A549 treated with DMSO at 1 μM for 4 hours (cell line): ENCODE measurements around the gene SPOCD1. TPM values are rescaled to one million over a fixed set of nuclear protein-coding genes. Genes with fewer than 3 reads are reported as not detected.

ENCODE experiments used
- total RNA-seq: library from RNA; stranded (reverse); fragments of 200-300 nt; extraction: Qiagen RNA extraction; gene quantifications from 5 replicates; pipeline ENCODE4 v1.2.3, GENCODE V29; 2022; ENCODE audit warnings: low read depth

SPOCD1 gene
- 4.6 to 8.0 TPM (median 5.0 TPM) in 5 replicates for total RNA-seq

GRCh38 chr1:31815752-31816500 is at the start of gene SPOCD1:
Gene SPOCD1 (minus strand): TSS chr1:31816022. CDS start chr1:31815333, 689 bp downstream.

GRCh38 chr1:31764312-31765040 is 51.3 kb downstream of the SPOCD1 start, which contains the start of gene ADGRB2:
Gene ADGRB2 (minus strand): TSS chr1:31764340. CDS start chr1:31757221, 7,119 bp downstream.

Other genes starting within 250 kb of the SPOCD1 start
- 0.53 to 1.0 TPM (median 0.95 TPM) in 5 replicates for gene TINAGL1, start 239.5 kb downstream of the SPOCD1 start, total RNA-seq
- gene HCRTR1, start 198.3 kb downstream of the SPOCD1 start, total RNA-seq = not detected in 5 replicates
- gene PEF1, start 171.1 kb downstream of the SPOCD1 start, total RNA-seq = 42.3 to 48.6 TPM (median 47.8 TPM) in 5 replicates
- 4.2 to 7.5 TPM (median 5.3 TPM) in 5 replicates for gene COL16A1, start 112.0 kb downstream of the SPOCD1 start, total RNA-seq
- gene ADGRB2, start 51.7 kb downstream of the SPOCD1 start, total RNA-seq = 5.7 to 7.7 TPM (median 7.4 TPM) in 5 replicates
- gene PTP4A2, start 122.3 kb upstream of the SPOCD1 start, total RNA-seq = 218 to 232 TPM (median 223 TPM) in 5 replicates
- gene KHDRBS1, start 197.8 kb upstream of the SPOCD1 start, total RNA-seq = 120 to 141 TPM (median 139 TPM) in 5 replicates